H54 (cell line): Measurements from ENCODE around the gene PACC1.
"Not testable (repeated sequence)": the region's sequence is repeated elsewhere in the genome, so short reads cannot be mapped to it uniquely, and the experiment has no call there.

Experiments used
- DNase-seq: peaks from one replicate; pipeline ENCODE4 v3.0.0; 2011; ENCODE audit warnings: low spot score, mixed read lengths; ENCODE audit not compliant: insufficient read length
- FAIRE-seq: peaks from 3 replicates; lab custom pipeline; 2011; peaks lifted over from hg19 to GRCh38; lab: Jason Lieb, UNC
- POLR2A ChIP-seq: IDR thresholded peaks from 2 replicates; pipeline ENCODE4 v1.6.1; 2011; ENCODE audit warnings: low read depth, mild to moderate bottlenecking, low read length

PACC1 gene

GRCh38 chr1:212430955-212431394 lies 16.3 kb upstream of the PACC1 start:
- no peak for TF ChIP-seq POLR2A
- DNase-seq: no peak
- no peak for FAIRE-seq

- no peak for DNase-seq
These were observed 15.7 kb upstream of the PACC1 start for GRCh38 chr1:212430416-212430815.

GRCh38 chr1:212428496-212428895 lies 13.8 kb upstream of the PACC1 start:
- no peak for TF ChIP-seq POLR2A
- FAIRE-seq (no peak), DNase-seq (no peak)

More at GRCh38 chr1:212430416-212430815, 15.7 kb upstream of the PACC1 start:
- no peak for FAIRE-seq
- no peak for TF ChIP-seq POLR2A

GRCh38 chr1:212423879-212424278 lies 9.2 kb upstream of the PACC1 start:
- FAIRE-seq (no peak), DNase-seq (no peak)
- TF ChIP-seq POLR2A: no peak

GRCh38 chr1:212421165-212421564 lies 6.5 kb upstream of the PACC1 start:
- no peak for DNase-seq
- TF ChIP-seq POLR2A: no peak
- no peak for FAIRE-seq

- no peak for DNase-seq
These were observed 588 bp upstream of the PACC1 start for GRCh38 chr1:212415107-212415841.

GRCh38 chr1:212413902-212414327 lies 771 bp downstream of the PACC1 start:
- FAIRE-seq: no peak
- no peak for DNase-seq

More at GRCh38 chr1:212415107-212415841, 588 bp upstream of the PACC1 start:
- TF ChIP-seq POLR2A: no peak
- no peak for FAIRE-seq

GRCh38 chr1:212412374-212412773 lies 2.3 kb downstream of the PACC1 start:
- no peak for TF ChIP-seq POLR2A
- no peak for DNase-seq
- no peak for FAIRE-seq

More at GRCh38 chr1:212413902-212414327, 771 bp downstream of the PACC1 start:
- TF ChIP-seq POLR2A: no peak

GRCh38 chr1:212410231-212410820 lies 4.4 kb downstream of the PACC1 start:
- FAIRE-seq (no peak), DNase-seq (no peak)
- no peak for TF ChIP-seq POLR2A

GRCh38 chr1:212402666-212403321 lies 11.9 kb downstream of the PACC1 start:
- FAIRE-seq: no peak
- no peak for DNase-seq
- no peak for TF ChIP-seq POLR2A

GRCh38 chr1:212401838-212402582 lies 12.7 kb downstream of the PACC1 start:
- FAIRE-seq (no peak), DNase-seq (no peak)
- TF ChIP-seq POLR2A: no peak

- DNase-seq (no peak), FAIRE-seq (no peak)
- TF ChIP-seq POLR2A: no peak
These were observed 13.6 kb downstream of the PACC1 start for GRCh38 chr1:212401042-212401441.

GRCh38 chr1:212397171-212397570 lies 17.5 kb downstream of the PACC1 start:
- no peak for DNase-seq
- no peak for TF ChIP-seq POLR2A
- no peak for FAIRE-seq

- no peak for DNase-seq
- TF ChIP-seq POLR2A: no peak
These were observed 18.0 kb downstream of the PACC1 start for GRCh38 chr1:212396638-212397037.

GRCh38 chr1:212395678-212396437 lies 18.8 kb downstream of the PACC1 start:
- not testable (repeated sequence) for DNase-seq, FAIRE-seq

More at GRCh38 chr1:212396638-212397037, 18.0 kb downstream of the PACC1 start:
- no peak for FAIRE-seq
